IPS DF 4.7 (cell line): ENCODE measurements around the gene PPP2R5C.

Experiments used
- DNase-seq: peaks from one replicate; pipeline ENCODE4 v3.0.0-alpha.2; 2013; ENCODE audit warnings: low spot score; ENCODE audit errors: extremely low read depth

The PPP2R5C gene

GRCh38 chr14:101839661-101840060 is 78.2 kb downstream of the PPP2R5C start:
- DNase-seq: no peak

- no peak for DNase-seq
Measured at GRCh38 chr14:101840649-101841369, 79.3 kb downstream of the PPP2R5C start.

GRCh38 chr14:101843038-101843437 is 81.5 kb downstream of the PPP2R5C start:
- DNase-seq: no peak

GRCh38 chr14:101843665-101844064 is 82.2 kb downstream of the PPP2R5C start:
- DNase-seq: no peak

GRCh38 chr14:101844219-101844618 is 82.7 kb downstream of the PPP2R5C start:
- no peak for DNase-seq

- DNase-seq: no peak
Measured at GRCh38 chr14:101844751-101845150, 83.2 kb downstream of the PPP2R5C start.

GRCh38 chr14:101845496-101845895 is 84.0 kb downstream of the PPP2R5C start:
- DNase-seq: no peak

GRCh38 chr14:101845896-101846295 is 84.4 kb downstream of the PPP2R5C start:
- DNase-seq: no peak

GRCh38 chr14:101849125-101849524 is 87.6 kb downstream of the PPP2R5C start:
- no peak for DNase-seq

GRCh38 chr14:101849640-101850039 is 88.1 kb downstream of the PPP2R5C start:
- no peak for DNase-seq

- no peak for DNase-seq
Measured at GRCh38 chr14:101851183-101851582, 89.7 kb downstream of the PPP2R5C start.

- no peak for DNase-seq
Measured at GRCh38 chr14:101851736-101852405, 90.4 kb downstream of the PPP2R5C start.

- DNase-seq: no peak
Measured at GRCh38 chr14:101852785-101853184, 91.3 kb downstream of the PPP2R5C start.

GRCh38 chr14:101853455-101854018 is 92.0 kb downstream of the PPP2R5C start:
- no peak for DNase-seq

- DNase-seq: no peak
Measured at GRCh38 chr14:101854366-101854765, 92.9 kb downstream of the PPP2R5C start.

GRCh38 chr14:101855958-101856357 is 94.4 kb downstream of the PPP2R5C start:
- DNase-seq: no peak

GRCh38 chr14:101856536-101856935 is 95.0 kb downstream of the PPP2R5C start:
- no peak for DNase-seq

- no peak for DNase-seq
Measured at GRCh38 chr14:101857226-101857625, 95.7 kb downstream of the PPP2R5C start.

GRCh38 chr14:101858791-101859537 is 97.5 kb downstream of the PPP2R5C start:
- no peak for DNase-seq

GRCh38 chr14:101859538-101859902 is 98.0 kb downstream of the PPP2R5C start:
- no peak for DNase-seq

- DNase-seq: no peak
Measured at GRCh38 chr14:101859958-101860357, 98.4 kb downstream of the PPP2R5C start.

- no peak for DNase-seq
Measured at GRCh38 chr14:101861464-101861863, 100.0 kb downstream of the PPP2R5C start.
